HG02840 (cell line): Measurements from ENCODE around the gene APBA2.

Source experiments
- ATAC-seq: cut with Tn5 transposase; IDR thresholded peaks from one replicate; pipeline ENCODE4 v1.9.1; 2021; ENCODE audit warnings: mild to moderate bottlenecking, moderate library complexity, moderate number of reproducible peaks; ENCODE audit not compliant: unreplicated experiment, low FRiP score

APBA2 gene

GRCh38 chr15:28930476-28931291 is 44.9 kb downstream of the APBA2 start:
- ATAC-seq = no peak

- ATAC-seq = no peak
These were observed 46.1 kb downstream of the APBA2 start for GRCh38 chr15:28931828-28932227.

DNA sequence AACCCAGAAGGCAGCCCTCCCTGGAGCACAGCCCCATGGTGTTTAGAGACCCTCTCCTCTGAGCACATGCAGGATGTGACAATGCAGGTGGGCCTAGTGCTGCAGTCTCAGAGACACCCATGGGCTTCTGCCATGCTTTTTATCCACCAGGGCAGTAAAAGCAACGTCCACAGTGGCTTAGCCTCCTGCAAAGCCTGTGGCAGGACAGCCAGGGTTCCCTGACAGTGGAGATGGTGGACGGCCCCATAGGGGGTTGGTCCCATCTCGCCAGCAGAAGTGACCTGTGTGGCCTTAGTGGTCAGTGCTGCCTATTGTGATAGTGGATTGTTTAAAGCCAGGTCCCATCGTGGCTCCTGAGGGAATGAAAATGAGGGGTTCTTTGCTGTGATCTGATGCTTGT is 46.6 kb downstream of the APBA2 start:
- ATAC-seq = no peak

GRCh38 chr15:28933710-28934445 is 48.1 kb downstream of the APBA2 start:
- ATAC-seq = no peak

GRCh38 chr15:28934645-28935044 is 48.9 kb downstream of the APBA2 start:
- ATAC-seq = no peak

DNA sequence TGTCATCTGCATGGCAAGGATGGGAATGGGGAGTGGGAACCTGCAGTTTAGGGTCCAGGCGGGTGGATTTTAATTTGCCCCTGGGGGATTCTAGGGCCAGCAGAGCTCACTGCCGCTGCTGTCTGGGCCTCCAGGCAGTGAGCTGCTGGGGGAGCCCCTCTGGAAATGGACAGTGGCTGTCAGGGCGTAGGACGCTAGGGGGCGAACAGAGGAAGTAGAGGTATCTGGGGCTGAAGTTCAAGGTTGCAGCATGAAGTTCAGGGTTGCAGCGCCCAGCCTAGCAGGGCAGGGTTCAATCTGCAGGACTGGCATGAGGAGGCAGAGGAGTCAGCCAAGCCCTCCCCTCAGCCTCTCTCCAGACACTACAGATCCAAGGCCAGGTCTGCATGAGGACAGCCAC is 49.5 kb downstream of the APBA2 start:
- no peak for ATAC-seq

DNA sequence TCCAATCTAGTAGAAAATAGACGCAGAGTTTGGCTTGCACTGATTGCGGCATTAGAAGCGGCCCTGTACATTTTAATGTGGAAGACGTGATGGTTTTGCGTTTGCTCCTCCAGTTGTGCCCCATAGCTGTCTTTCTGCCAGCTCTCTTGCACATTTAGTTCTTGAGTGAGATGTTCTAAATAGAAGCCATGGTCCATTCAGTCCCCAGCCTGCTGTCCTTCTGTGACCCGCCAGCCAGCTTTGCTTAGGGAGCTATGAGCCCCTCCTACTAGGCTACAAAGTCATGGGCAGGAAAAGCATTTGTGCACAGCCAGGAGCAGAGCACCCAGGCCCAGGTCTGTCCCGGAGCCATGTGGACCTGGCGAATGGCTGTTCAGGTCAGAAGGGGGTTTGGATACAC is 50.3 kb downstream of the APBA2 start:
- ATAC-seq = no peak

- ATAC-seq = no peak
These were observed 50.7 kb downstream of the APBA2 start for GRCh38 chr15:28936481-28936881.

DNA sequence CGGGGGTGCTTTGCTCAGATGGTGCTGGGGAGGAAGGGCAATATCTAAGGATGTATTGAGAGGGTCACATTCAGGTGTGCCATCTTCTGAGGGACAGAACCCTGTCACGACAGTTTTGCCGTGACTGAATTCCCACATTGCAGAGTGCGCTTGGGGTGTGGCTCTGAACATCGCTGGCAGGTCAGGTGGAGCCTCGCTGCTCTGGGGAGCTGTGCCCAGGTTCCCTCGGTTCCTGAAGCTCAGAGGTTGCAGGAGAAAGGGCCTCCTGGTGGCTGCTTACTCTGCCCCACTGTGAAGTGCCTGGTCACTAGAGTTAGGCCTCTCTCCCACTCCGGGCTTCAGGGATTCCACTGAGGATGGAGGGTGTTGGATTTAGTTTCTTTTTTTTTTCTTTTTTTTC is 51.5 kb downstream of the APBA2 start:
- ATAC-seq = no peak

DNA sequence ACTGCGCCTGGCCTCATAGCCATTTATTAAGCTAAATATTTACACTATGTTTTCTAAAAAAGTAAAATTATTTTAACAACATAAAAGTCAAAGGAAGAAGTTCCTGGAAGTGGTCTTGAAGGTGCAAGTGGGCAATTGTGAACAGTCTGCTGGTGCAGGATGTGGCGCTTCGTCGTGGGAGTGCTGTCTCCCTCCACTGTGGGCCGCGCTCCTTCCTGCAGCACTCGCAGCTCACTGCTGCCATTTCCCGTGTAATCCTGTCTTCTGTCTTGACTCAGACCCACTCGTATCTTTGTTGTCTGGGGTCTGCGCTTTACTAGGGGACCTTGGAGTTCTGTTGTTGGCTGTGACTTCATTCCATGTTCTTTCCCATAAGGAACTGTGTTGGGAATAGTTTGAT is 56.3 kb downstream of the APBA2 start:
- no peak for ATAC-seq

DNA sequence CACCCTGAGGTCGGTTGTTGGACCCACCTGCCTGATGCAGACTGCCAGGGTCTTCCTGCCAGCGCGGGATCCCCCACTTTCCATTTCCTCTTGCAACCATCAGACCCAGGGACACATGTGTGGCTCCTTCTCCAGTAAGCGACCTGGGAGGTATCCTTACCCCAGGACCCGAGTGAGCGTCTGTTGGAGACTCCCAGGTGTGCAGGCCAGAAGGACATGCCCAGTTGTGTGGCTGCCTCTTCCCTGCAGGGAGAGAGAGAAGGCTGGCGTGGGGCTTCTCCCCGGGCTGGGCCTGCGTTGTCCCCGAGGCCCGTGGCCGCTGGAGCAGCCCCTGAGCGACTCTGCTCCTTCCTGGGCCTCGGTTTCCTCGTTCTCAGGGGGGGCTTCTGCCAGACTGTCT is 56.8 kb downstream of the APBA2 start:
- no peak for ATAC-seq

DNA sequence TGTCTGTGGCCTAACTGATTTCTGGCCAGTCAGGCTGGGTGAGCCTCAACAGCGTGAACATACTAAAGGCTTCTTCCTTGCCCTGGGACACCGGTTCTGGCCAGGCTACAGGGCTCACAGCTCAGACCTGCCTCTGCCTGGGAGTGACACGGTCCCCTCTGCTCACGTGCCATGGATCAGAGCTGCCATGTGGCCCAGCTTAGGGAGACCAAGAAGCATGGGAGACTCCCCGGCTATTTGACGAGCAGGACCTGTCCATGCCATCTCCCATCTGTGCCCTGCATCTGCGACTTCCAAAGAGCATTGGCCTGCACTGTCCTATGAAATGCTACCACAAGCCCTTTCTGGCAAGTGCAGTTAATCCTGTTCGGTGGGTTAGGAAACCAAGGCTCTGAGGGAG is 57.4 kb downstream of the APBA2 start:
- ATAC-seq = no peak

- ATAC-seq = no peak
These were observed 57.9 kb downstream of the APBA2 start for GRCh38 chr15:28943611-28944230.

- ATAC-seq = no peak
These were observed 58.5 kb downstream of the APBA2 start for GRCh38 chr15:28944286-28944685.

GRCh38 chr15:28944696-28945300 is 59.0 kb downstream of the APBA2 start:
- ATAC-seq = no peak

DNA sequence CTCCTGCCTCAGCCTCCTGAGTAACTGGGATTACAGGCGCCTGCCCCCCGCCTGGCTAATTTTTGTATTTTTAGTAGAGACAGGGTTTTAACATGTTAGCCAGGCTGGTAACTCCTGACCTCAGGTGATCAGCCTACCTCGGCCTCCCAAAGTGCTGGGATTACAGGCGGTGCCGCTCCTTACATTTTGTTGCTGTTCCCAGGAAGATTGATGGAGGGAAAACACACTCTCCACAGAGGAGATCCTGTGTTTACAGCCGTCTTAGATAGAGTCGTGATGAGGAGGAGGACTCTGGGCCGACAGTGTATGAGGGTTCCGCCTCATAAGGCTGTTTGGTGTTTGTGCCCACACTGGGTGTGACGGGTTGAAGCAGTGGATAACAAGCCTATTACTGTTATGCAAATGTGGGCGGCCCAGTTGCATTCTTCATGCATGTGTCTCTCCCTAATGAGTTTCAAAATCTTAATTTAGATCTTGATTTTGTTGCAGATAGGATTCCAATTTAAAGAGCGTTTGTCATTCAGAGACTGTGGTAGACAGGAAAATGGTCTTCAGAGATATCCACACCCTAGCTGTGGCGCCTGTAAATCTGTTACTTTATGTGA is 60.0 kb downstream of the APBA2 start:
- ATAC-seq = no peak

DNA sequence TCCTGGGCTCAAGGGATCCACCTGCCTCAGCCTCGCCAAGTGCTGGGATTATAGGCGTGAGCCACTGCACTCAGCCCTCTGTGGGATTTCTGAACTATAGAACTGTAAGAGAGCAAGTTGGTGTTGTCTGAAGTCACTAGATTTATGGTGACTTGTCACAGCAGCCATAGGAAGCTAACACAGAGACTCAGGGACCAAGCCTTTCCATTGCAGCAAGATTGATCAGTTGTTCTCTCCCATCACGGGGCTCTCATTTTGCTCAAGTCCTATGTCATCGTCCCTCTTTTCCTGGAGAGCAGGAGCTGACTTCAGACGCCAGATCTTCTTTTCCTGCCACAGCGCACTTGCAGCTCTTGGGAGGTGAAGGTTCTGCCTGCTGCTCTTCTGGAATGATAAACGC is 61.0 kb downstream of the APBA2 start:
- ATAC-seq = no peak

- no peak for ATAC-seq
These were observed 61.5 kb downstream of the APBA2 start for GRCh38 chr15:28947221-28947674.

GRCh38 chr15:28948036-28948435 is 62.3 kb downstream of the APBA2 start:
- ATAC-seq = no peak

DNA sequence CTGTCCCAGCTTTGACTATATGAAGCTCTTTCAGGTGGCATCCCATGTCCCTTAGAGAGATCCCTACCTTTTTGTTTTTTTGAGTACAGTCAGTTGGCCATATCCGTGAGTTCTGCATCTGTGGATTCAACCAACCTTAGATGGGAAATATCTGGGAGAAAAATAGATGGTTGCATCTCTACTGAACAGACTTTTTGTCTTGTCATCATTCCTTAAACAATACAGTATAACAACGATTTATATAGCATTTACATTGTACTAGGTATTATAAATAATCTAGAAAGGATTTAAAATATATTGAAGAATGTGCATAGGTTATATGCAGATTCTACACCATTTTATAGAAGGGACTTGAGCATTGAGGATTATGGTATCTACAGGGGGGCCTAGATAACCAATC is 65.1 kb downstream of the APBA2 start:
- ATAC-seq = no peak
